Measurements from ENCODE around the gene NRG2. TPM values are rescaled to one million over a fixed set of nuclear protein-coding genes. Genes with fewer than 3 reads are reported as not detected.

Gene NRG2
- polyA plus RNA-seq, 3 donors: 0.01 TPM; not detected in 2

DNA sequence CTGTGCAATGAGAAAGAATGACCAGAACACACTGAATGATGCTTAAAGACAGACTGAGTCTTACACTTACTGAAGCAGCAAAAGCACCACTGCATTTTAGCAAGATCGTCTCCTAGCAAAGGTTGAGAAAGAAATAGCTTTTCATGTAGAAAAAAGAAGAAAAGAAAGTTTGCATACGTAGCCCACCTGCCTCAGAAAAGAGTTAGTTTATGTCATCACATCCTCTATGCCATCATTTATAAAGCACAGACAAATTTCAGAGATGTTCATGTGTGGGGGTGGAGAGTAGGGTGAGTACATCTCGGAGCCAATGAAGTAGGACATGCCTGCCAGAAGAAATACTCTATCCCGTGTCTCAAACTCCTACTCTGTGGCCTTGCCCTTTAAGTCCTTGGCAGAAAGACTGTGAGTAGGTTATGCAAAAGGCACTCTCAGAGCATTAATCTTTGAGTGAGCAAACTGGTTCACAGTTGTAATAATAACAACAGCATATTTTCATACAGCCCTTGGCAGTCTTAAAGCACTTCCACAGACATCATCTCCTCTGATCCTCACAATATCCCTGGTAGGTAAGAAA, 22.4 kb downstream of the NRG2 start:
- Mint-ChIP-seq H3K9me3 (peaks cover 0 to 2% (median 0%) of the 10 kb centered on the region in 7 donors), H3K27me3 (ENCODE audit: low read depth in 3 of 3) (peaks cover 2 to 27% (median 17%) of the 10 kb centered on the region in 3 donors), H3K27ac (no peak overlapping the region), H3K36me3 (no peaks in the 10 kb centered on the region), H3K4me1 (no peaks in the 10 kb centered on the region), H3K4me3 (no peak overlapping the region)
- H3K4me2 ChIP-seq (replicated peaks; ENCODE audit: extremely low read depth, low read length, poor library complexity, severe bottlenecking): no peak overlapping the region
- no peaks in the 10 kb centered on the region for H4K20me1 ChIP-seq (ENCODE audit: insufficient read depth, low read length)
- H3K79me2 ChIP-seq (ENCODE audit: insufficient read depth, low read length): no peaks in the 10 kb centered on the region
- TF ChIP-seq, protein P1, sequence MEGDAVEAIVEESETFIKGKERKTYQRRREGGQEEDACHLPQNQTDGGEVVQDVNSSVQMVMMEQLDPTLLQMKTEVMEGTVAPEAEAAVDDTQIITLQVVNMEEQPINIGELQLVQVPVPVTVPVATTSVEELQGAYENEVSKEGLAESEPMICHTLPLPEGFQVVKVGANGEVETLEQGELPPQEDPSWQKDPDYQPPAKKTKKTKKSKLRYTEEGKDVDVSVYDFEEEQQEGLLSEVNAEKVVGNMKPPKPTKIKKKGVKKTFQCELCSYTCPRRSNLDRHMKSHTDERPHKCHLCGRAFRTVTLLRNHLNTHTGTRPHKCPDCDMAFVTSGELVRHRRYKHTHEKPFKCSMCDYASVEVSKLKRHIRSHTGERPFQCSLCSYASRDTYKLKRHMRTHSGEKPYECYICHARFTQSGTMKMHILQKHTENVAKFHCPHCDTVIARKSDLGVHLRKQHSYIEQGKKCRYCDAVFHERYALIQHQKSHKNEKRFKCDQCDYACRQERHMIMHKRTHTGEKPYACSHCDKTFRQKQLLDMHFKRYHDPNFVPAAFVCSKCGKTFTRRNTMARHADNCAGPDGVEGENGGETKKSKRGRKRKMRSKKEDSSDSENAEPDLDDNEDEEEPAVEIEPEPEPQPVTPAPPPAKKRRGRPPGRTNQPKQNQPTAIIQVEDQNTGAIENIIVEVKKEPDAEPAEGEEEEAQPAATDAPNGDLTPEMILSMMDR (IDR thresholded peaks at IDR 0.05): no peak
- no peak for DNase-seq
- H3K27me3 ChIP-seq (ENCODE audit: control insufficient read depth in 2 of 2, insufficient read depth in 2 of 2, low read length in 2 of 2): peaks cover 26 to 45% of the 10 kb centered on the region in 2 donors
- no peak overlapping the region for H2AFZ ChIP-seq (ENCODE audit: insufficient read depth, low read depth, low read length, poor library complexity, severe bottlenecking)
- no peaks in the 10 kb centered on the region for H3K36me3 ChIP-seq (replicated peaks in 1 of 2; ENCODE audit: control insufficient read depth in 1 of 2, insufficient read depth in 2 of 2, low read length in 2 of 2)
- H3K4me1 ChIP-seq (ENCODE audit: control insufficient read depth in 1 of 2, insufficient read depth in 2 of 2, low read length in 2 of 2): no peaks in the 10 kb centered on the region
- no peaks in the 10 kb centered on the region for H3K9me3 ChIP-seq (replicated peaks in 1 of 2; ENCODE audit: control insufficient read depth in 1 of 2, insufficient read depth in 1 of 2, low read length in 2 of 2)
- H3K27ac ChIP-seq (ENCODE audit: low read depth in 1 of 2, low read length in 2 of 2): no peak overlapping the region
- no peak overlapping the region for H3K4me3 ChIP-seq (replicated peaks in 1 of 3; ENCODE audit: low read depth in 2 of 3, low read length in 3 of 3)
- no CpG with 5 or more reads among the region's 4 CpGs for WGBS (ENCODE audit: insufficient coverage)
- intact Hi-C loops (cut with micrococcal nuclease): no loop called here
- H3K9ac ChIP-seq (ENCODE audit: insufficient read depth, low read length, poor library complexity, severe bottlenecking): no peak overlapping the region

DNA sequence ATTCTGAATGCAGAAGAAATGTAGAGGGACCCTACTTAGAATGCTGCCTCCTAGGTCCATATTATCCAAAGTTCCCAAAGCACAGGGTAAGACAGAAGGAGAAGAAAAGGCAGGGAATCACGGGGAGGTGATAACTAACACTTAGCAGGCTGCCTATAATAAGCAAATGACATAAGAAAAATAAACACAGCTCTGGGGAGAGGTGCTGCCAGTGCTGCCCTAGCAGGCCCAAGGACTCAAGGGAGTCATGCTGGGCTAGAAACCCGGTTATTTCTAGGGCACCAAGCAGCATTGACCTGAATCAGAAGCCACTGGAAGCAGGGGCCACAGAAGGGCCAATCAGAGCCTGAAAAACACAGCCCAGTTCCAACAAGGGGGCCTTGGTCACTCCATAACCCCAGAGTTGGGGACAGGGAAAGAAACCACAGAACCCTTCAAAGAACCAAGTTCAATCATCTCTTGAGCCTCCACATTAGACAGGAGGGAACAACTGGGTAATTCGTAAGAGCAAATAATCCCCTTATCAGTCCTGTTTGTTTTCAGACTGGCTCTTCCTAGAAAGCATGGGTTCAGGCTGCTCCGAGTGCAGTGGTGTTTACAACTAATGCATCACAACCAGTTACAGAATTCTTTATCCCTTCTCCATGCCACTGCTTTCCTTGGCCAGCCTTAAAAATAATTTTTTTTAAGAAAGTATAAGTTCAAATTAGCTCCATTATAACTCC, 24.0 kb downstream of the NRG2 start:
- H3K27ac ChIP-seq (ENCODE audit: low read depth in 1 of 2, low read length in 2 of 2): no peak overlapping the region
- H3K27me3 ChIP-seq (ENCODE audit: control insufficient read depth in 2 of 2, insufficient read depth in 2 of 2, low read length in 2 of 2): peaks cover 24 to 40% of the 10 kb centered on the region in 2 donors
- H2AFZ ChIP-seq (ENCODE audit: insufficient read depth, low read depth, low read length, poor library complexity, severe bottlenecking): no peak overlapping the region
- H3K9ac ChIP-seq (ENCODE audit: insufficient read depth, low read length, poor library complexity, severe bottlenecking): no peak overlapping the region
- DNase-seq: no peak
- no peaks in the 10 kb centered on the region for H3K4me1 Mint-ChIP-seq
- no peaks in the 10 kb centered on the region for H3K4me1 ChIP-seq (ENCODE audit: control insufficient read depth in 1 of 2, insufficient read depth in 2 of 2, low read length in 2 of 2)
- no peaks in the 10 kb centered on the region for H3K9me3 ChIP-seq (replicated peaks in 1 of 2; ENCODE audit: control insufficient read depth in 1 of 2, insufficient read depth in 1 of 2, low read length in 2 of 2)
- H3K27ac Mint-ChIP-seq: no peak overlapping the region
- no peak overlapping the region for H3K4me3 ChIP-seq (replicated peaks in 1 of 3; ENCODE audit: low read depth in 2 of 3, low read length in 3 of 3)
- no peaks in the 10 kb centered on the region for H4K20me1 ChIP-seq (ENCODE audit: insufficient read depth, low read length)
- H3K27me3 Mint-ChIP-seq (ENCODE audit: low read depth in 3 of 3): peaks cover 2 to 16% (median 9%) of the 10 kb centered on the region in 3 donors
- WGBS (ENCODE audit: insufficient coverage): 36% methylated on average over 1 of the region's 4 CpGs
- H3K9me3 Mint-ChIP-seq: no peaks in the 10 kb centered on the region
- H3K36me3 ChIP-seq (replicated peaks in 1 of 2; ENCODE audit: control insufficient read depth in 1 of 2, insufficient read depth in 2 of 2, low read length in 2 of 2): no peaks in the 10 kb centered on the region
- H3K36me3 Mint-ChIP-seq: no peaks in the 10 kb centered on the region
- no peak overlapping the region for H3K4me3 Mint-ChIP-seq
- H3K79me2 ChIP-seq (ENCODE audit: insufficient read depth, low read length): no peaks in the 10 kb centered on the region
- intact Hi-C loops (cut with micrococcal nuclease): no loop called here
- TF ChIP-seq, protein P1 (IDR thresholded peaks at IDR 0.05): no peak
- H3K4me2 ChIP-seq (replicated peaks; ENCODE audit: extremely low read depth, low read length, poor library complexity, severe bottlenecking): no peak overlapping the region
